Endothelial cell of umbilical vein (primary cell): ENCODE measurements around the gene ARHGAP15. TPM values are rescaled to one million over a fixed set of nuclear protein-coding genes. Genes with fewer than 3 reads are reported as not detected.

Experiments
- BruUV-seq: library from RNA; stranded (reverse); fragments of 400-500 nt; replicated peaks from 2 replicates; lab custom pipeline; 2021; lab: Mats Ljungman, UMichigan
- CTCF ChIA-PET: fragments of 300-600, 350-600 bp; sonication (Branson Sonifier 250); formaldehyde crosslinking; loops from one replicate; lab custom pipeline; 2021; ENCODE audit warnings: antibody characterized with exemption, inconsistent platforms; lab: Charles Lee
- POLR2A ChIA-PET: fragments of 300-600, 350-600 bp; sonication (Branson Sonifier 250); formaldehyde crosslinking; loops from one replicate; lab custom pipeline; 2021; ENCODE audit warnings: antibody characterized with exemption, inconsistent platforms; lab: Charles Lee
- DNase-seq: peaks from one replicate; pipeline ENCODE4 v3.0.0-alpha.2; 2011; ENCODE audit warnings: low read depth, low spot score
- FAIRE-seq: peaks from 2 replicates; lab custom pipeline; 2011; peaks lifted over from hg19 to GRCh38; lab: Jason Lieb, UNC
- H2AFZ ChIP-seq: 2 replicates; pipeline ENCODE4 v1.6.0; 2012; ENCODE audit warnings: low read depth, low read length, control low read depth, inconsistent platforms
- H3K27ac ChIP-seq: 2 replicates; pipeline ENCODE4 v1.5.1; 2011; ENCODE audit warnings: low read depth, mild to moderate bottlenecking, control low read depth, low read length, moderate library complexity; ENCODE audit not compliant: insufficient read depth
- H3K27me3 ChIP-seq, 2 experiments: 2 replicates each; pipeline versions ENCODE4 v1.6.0 to v1.6.1; 2011; ENCODE audit warnings: low read length in 2 of 2, mixed read lengths in 1 of 2; ENCODE audit not compliant: control insufficient read depth in 2 of 2, insufficient read depth in 2 of 2
- H3K36me3 ChIP-seq, 2 experiments: 2 replicates in 1 of 2; 3 replicates in 1 of 2; pipeline ENCODE4 v1.5.1; 2011; ENCODE audit warnings: low read length in 2 of 2, mild to moderate bottlenecking in 1 of 2, moderate library complexity in 1 of 2; ENCODE audit not compliant: control insufficient read depth in 2 of 2, insufficient read depth in 2 of 2; ENCODE audit errors: extremely low read depth in 1 of 2
- H3K4me1 ChIP-seq: 3 replicates; pipeline ENCODE4 v1.5.1; 2011; ENCODE audit warnings: mild to moderate bottlenecking, low read length; ENCODE audit not compliant: control insufficient read depth, insufficient read depth; ENCODE audit errors: extremely low read depth
- H3K4me2 ChIP-seq: 2 replicates; pipeline ENCODE4 v1.6.1; 2011; ENCODE audit warnings: low read length, control low read depth, mixed read lengths; ENCODE audit not compliant: insufficient read depth
- H3K4me3 ChIP-seq, 3 experiments: fragments of 200-600 bp in 1 of 3; sonication (generic), shearing (Covaris generic) in 1 of 3; replicated peaks in 1 of 3; 2 replicates each; pipeline ENCODE4 v1.5.1; 2011 to 2016; ENCODE audit warnings: control low read depth in 3 of 3, low read length in 3 of 3, mild to moderate bottlenecking in 2 of 3, inconsistent platforms in 1 of 3, low read depth in 1 of 3, moderate library complexity in 1 of 3; ENCODE audit not compliant: insufficient read depth in 1 of 3
- H3K79me2 ChIP-seq: 2 replicates; pipeline ENCODE4 v1.6.0; 2012; ENCODE audit warnings: low read length, inconsistent platforms; ENCODE audit not compliant: control insufficient read depth, insufficient read depth
- H3K9ac ChIP-seq: replicated peaks from 2 replicates; pipeline ENCODE3; 2011; ENCODE audit warnings: low read length, control low read depth; ENCODE audit not compliant: insufficient read depth; ENCODE audit errors: extremely low read depth
- H3K9me1 ChIP-seq: replicated peaks from 3 replicates; pipeline ENCODE4 v1.6.0; 2011; ENCODE audit warnings: mild to moderate bottlenecking, low read length; ENCODE audit not compliant: control insufficient read depth, insufficient read depth; ENCODE audit errors: extremely low read depth
- H3K9me3 ChIP-seq: replicated peaks from 2 replicates; pipeline ENCODE4 v1.5.1; 2012; ENCODE audit warnings: low read length, inconsistent platforms; ENCODE audit not compliant: control insufficient read depth, insufficient read depth
- H4K20me1 ChIP-seq: replicated peaks from 2 replicates; pipeline ENCODE3; 2011; ENCODE audit warnings: mild to moderate bottlenecking, low read length; ENCODE audit not compliant: control insufficient read depth, insufficient read depth; ENCODE audit errors: extremely low read depth
- EZH2 ChIP-seq: IDR thresholded peaks from 2 replicates; pipeline ENCODE4 v1.6.1; 2012; ENCODE audit warnings: borderline replicate concordance, low read depth, mild to moderate bottlenecking, moderate library complexity, low read length, inconsistent platforms; ENCODE audit not compliant: severe bottlenecking
- FOS ChIP-seq: IDR thresholded peaks from 2 replicates; pipeline ENCODE4 v1.6.1; 2011; ENCODE audit warnings: mild to moderate bottlenecking, low read length, moderate library complexity, borderline replicate concordance; ENCODE audit not compliant: insufficient read depth
- GATA2 ChIP-seq: IDR thresholded peaks from 2 replicates; pipeline ENCODE4 v1.7.0; 2011; ENCODE audit warnings: low read depth, mild to moderate bottlenecking, moderate library complexity, mixed read lengths, low read length; ENCODE audit not compliant: insufficient read length, insufficient read depth
- JUN ChIP-seq: IDR thresholded peaks from 2 replicates; pipeline ENCODE4 v1.6.1; 2011; ENCODE audit warnings: borderline replicate concordance, low read depth; ENCODE audit not compliant: insufficient read length, insufficient read depth
- MYC ChIP-seq: IDR thresholded peaks from one replicate; pipeline ENCODE4 v1.6.1; 2011; ENCODE audit warnings: mild to moderate bottlenecking, low read depth, low read length
- POLR2A ChIP-seq: IDR thresholded peaks from 2 replicates; pipeline ENCODE4 v1.6.1; 2012; ENCODE audit warnings: low read depth, mild to moderate bottlenecking, control low read depth, low read length
- POLR2AphosphoS5 ChIP-seq: IDR thresholded peaks from 2 replicates; pipeline ENCODE4 v1.6.1; 2012; ENCODE audit warnings: low read depth, mild to moderate bottlenecking, control low read depth, low read length, moderate library complexity; ENCODE audit not compliant: insufficient read depth
- dilution Hi-C: fragments of 300-500 bp; cut with MboI; formaldehyde crosslinking; loops from one replicate; pipeline ENCODE4 v1.15.0; 2019; ENCODE audit warnings: low sequenced_read_pairs; ENCODE audit not compliant: extremely low pct_ligation_motif_present
- intact Hi-C: fragments of 100-400 bp; cut with micrococcal nuclease; formaldehyde crosslinking; loops from one replicate; pipeline ENCODE4 v1.10.0; 2022
- polyA plus RNA-seq, 4 experiments: library from polyadenylated mRNA; depleted of rRNA in 3 of 4; stranded (reverse) in 3 of 4; unstranded in 1 of 4; fragments of >200 nt; gene quantifications; 2 replicates each; pipeline versions ENCODE4 v1.2.1 to v1.2.3, GENCODE V29; 2011 to 2012; ENCODE audit warnings: missing spikeins in 1 of 4
- total RNA-seq: library from RNA; stranded (reverse); gene quantifications from 2 replicates; pipeline ENCODE4 v1.2.3, GENCODE V29; 2021
- TF ChIP-seq, protein P1 (sequence below), 2 donors: IDR thresholded peaks; 1 replicate in 1 of 2; 2 replicates in 1 of 2; pipeline ENCODE4 v1.5.1; 2011; ENCODE audit warnings: low read length in 2 of 2, mild to moderate bottlenecking in 2 of 2, moderate library complexity in 2 of 2, control low read depth in 1 of 2, inconsistent platforms in 1 of 2, low read depth in 1 of 2; ENCODE audit not compliant: insufficient read depth in 1 of 2; ENCODE audit errors: extremely low read depth in 1 of 2
- TF ChIP-seq, protein P2 (sequence below): IDR thresholded peaks from 2 replicates; pipeline ENCODE4 v1.6.1; 2011; ENCODE audit not compliant: insufficient read depth, insufficient read length

The ARHGAP15 gene
- total and polyA plus RNA-seq, 2 donors (not counting 3 experiments of a cell fraction or from before 2014, with no cell fraction given): not detected

DNA sequence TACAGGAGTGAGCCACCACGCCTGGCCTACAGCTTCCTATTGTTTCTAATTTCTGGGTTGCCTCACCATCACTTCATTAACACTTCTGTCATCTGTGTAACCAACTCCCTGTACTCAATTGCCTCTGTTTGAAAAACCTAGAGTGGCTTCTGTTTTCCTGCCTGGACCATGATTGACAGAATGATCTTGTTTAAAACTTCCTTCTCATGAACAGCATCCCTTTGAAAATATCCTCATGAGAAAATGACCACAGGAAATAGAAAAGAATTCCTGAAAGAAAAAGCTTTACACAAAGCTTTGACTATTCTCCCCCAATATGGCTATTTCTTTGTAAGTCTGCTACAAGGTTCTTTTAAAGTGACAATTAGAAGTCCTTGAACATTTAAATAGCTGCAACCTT is 672.3 kb downstream of the ARHGAP15 start:
- Histone ChIP-seq H3K9me3 (no peaks in the 10 kb centered on the region), H3K27ac (no peak overlapping the region), H3K4me2 (no peak overlapping the region), H3K79me2 (no peaks in the 10 kb centered on the region), H3K9ac (no peak overlapping the region), H3K4me3 (no peak overlapping the region), H3K27me3 (peaks cover 0 to 2% of the 10 kb centered on the region in 2 experiments), H4K20me1 (no peaks in the 10 kb centered on the region), H3K9me1 (no peaks in the 10 kb centered on the region), H3K4me1 (no peaks in the 10 kb centered on the region), H2AFZ (no peak overlapping the region), H3K36me3 (no peaks in the 10 kb centered on the region)
- DNase-seq (no peak), FAIRE-seq (no peak)
- intact Hi-C loops (no loop called here), dilution Hi-C loops (no loop called here)
- ChIA-PET CTCF (no interaction called here), POLR2A (no interaction called here)
- no TSS peak for BruUV-seq
- TF ChIP-seq, protein P1, sequence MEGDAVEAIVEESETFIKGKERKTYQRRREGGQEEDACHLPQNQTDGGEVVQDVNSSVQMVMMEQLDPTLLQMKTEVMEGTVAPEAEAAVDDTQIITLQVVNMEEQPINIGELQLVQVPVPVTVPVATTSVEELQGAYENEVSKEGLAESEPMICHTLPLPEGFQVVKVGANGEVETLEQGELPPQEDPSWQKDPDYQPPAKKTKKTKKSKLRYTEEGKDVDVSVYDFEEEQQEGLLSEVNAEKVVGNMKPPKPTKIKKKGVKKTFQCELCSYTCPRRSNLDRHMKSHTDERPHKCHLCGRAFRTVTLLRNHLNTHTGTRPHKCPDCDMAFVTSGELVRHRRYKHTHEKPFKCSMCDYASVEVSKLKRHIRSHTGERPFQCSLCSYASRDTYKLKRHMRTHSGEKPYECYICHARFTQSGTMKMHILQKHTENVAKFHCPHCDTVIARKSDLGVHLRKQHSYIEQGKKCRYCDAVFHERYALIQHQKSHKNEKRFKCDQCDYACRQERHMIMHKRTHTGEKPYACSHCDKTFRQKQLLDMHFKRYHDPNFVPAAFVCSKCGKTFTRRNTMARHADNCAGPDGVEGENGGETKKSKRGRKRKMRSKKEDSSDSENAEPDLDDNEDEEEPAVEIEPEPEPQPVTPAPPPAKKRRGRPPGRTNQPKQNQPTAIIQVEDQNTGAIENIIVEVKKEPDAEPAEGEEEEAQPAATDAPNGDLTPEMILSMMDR (IDR thresholded peaks at IDR 0.05; ENCODE audit: extremely low read depth in 1 of 2, insufficient read depth in 1 of 2, low read depth in 1 of 2, low read length in 2 of 2): no peak

DNA sequence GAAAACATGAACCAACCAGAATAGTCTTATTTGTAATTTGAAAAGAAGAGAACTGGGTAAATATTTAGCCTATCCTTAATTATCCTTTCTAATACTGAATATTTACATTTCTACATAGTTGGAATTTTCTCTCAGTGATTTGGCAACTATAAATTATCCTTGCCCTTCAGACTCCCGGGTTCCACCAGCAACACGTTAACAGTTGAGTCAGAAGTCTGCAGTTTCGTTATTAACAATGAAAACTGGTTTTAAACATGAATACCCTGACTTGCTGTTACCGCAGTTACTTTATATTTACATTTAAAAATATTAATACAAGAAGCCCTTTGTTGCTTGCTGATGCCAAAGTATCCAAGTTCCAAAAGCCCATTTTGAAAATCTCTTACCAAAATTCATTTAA is 673.0 kb downstream of the ARHGAP15 start:
- ChIA-PET POLR2A (no interaction called here), CTCF (no interaction called here)
- Histone ChIP-seq H3K4me3 (no peak overlapping the region), H3K9ac (no peak overlapping the region), H4K20me1 (no peaks in the 10 kb centered on the region), H3K4me2 (no peak overlapping the region), H3K9me1 (no peaks in the 10 kb centered on the region), H3K4me1 (no peaks in the 10 kb centered on the region), H3K36me3 (no peaks in the 10 kb centered on the region), H3K79me2 (no peaks in the 10 kb centered on the region), H3K27ac (no peak overlapping the region), H3K9me3 (no peaks in the 10 kb centered on the region), H3K27me3 (peaks cover 0 to 2% of the 10 kb centered on the region in 2 experiments), H2AFZ (no peak overlapping the region)
- intact Hi-C loops (no loop called here), dilution Hi-C loops (no loop called here)
- no TSS peak for BruUV-seq
- TF ChIP-seq, protein P1 (IDR thresholded peaks at IDR 0.05; ENCODE audit: extremely low read depth in 1 of 2, insufficient read depth in 1 of 2, low read depth in 1 of 2, low read length in 2 of 2): no peak
- no peak for TF ChIP-seq MYC
- TF ChIP-seq JUN: no peak
- no peak for TF ChIP-seq POLR2A
- no peak for TF ChIP-seq EZH2
- no peak for TF ChIP-seq GATA2
- no peak for TF ChIP-seq POLR2AphosphoS5
- no peak for TF ChIP-seq FOS
- TF ChIP-seq, protein P2, sequence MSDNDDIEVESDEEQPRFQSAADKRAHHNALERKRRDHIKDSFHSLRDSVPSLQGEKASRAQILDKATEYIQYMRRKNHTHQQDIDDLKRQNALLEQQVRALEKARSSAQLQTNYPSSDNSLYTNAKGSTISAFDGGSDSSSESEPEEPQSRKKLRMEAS: no peak
- DNase-seq: no peak
- no peak for FAIRE-seq
